ENCODE measurements around the gene MYO9B. TPM values are rescaled to one million over a fixed set of nuclear protein-coding genes. Genes with fewer than 3 reads are reported as not detected.

The MYO9B gene
- total RNA-seq, 1 donor from 2014 or later: 38.1 TPM

GRCh38 chr19:17225053-17225452, 149.5 kb downstream of the MYO9B start:
- intact Hi-C loops (cut with micrococcal nuclease): no loop called here
- DNase-seq (no peak), ATAC-seq (no peak)

GRCh38 chr19:17226002-17226933, 150.7 kb downstream of the MYO9B start, which contains the start of gene OCEL1:
Gene OCEL1 (plus strand): TSS chr19:17226226. CDS start chr19:17226248, 22 bp downstream.
- DNase-seq (peak; percentile 100), ATAC-seq (peak; percentile 96)
- intact Hi-C loops (cut with micrococcal nuclease): no loop called here

- intact Hi-C loops (cut with micrococcal nuclease): no loop called here
- DNase-seq (peak; percentile 33), ATAC-seq (no peak)
Observed at GRCh38 chr19:17227798-17228367, 152.3 kb downstream of the MYO9B start.

- intact Hi-C loops (cut with micrococcal nuclease): no loop called here
- peak; percentile 30 for DNase-seq
- ATAC-seq: no peak
Observed at GRCh38 chr19:17229890-17230289, 154.3 kb downstream of the MYO9B start.

GRCh38 chr19:17232258-17232657, 156.7 kb downstream of the MYO9B start:
- DNase-seq (no peak), ATAC-seq (no peak)
- intact Hi-C loops (cut with micrococcal nuclease): no loop called here

DNA sequence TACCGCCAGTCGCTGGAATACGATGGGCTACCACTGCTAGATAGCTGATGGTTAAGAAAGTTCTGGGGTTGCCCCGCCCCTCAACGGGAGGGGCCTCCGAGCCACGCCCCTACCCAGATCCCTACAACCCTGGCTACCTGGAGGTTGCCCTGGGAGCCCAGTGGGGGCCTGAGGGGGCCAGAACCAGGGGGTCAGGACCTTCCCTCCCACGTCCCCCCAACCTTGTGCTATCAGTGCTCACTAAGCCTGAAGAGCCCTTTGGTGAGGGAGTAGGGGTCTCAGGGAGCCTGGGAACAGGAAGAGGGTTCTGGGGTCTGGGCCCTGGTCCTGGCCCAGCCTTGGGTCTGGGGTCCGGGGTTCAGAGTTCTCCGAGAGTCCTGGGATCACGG, 159.3 kb downstream of the MYO9B start:
- peak; percentile 73 for ATAC-seq
- intact Hi-C loops (cut with micrococcal nuclease): no loop called here

DNA sequence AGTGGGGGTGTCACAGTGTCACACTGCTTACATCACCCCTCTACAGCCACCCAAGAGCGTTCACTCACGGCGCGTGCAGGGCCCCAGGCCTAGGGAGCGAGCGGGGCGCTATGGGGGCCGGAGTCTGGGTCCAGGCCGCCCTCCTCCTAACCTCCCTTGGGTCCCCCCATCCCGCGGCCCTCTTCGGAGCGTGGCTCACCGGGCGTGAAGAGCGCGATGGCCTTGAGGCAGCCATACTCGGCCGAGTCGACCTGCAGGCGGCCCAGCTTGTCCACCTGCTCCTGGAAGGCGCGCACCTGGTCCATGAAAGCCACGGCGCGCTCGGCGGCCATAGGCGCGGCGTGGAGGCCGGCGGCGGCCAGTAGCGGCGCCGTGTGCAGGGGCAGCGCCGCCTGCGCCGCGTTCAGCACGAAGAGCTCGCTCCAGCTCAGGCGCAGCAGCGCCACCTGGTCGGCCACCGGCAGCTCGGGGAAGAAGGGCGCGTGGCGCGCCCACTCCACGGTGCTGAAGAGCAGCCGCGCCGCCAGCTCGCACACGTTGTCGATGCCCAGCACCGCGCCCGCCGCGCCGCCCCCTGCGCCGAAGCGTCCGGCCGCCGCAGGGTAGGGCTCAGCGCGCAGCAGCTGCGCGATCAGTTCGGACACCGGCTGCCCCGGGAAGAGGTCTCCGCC, 159.9 kb downstream of the MYO9B start:
- ATAC-seq: peak; percentile 90
- DNase-seq: peak; percentile 88
- intact Hi-C loops (cut with micrococcal nuclease): no loop called here

More for the DNA sequence above, 159.3 kb downstream of the MYO9B start:
- peak; percentile 70 for DNase-seq

GRCh38 chr19:17235971-17236777, 160.6 kb downstream of the MYO9B start:
- DNase-seq (no peak), ATAC-seq (peak; percentile 30)
- intact Hi-C loops (cut with micrococcal nuclease): no loop called here

GRCh38 chr19:17236811-17237543, 161.4 kb downstream of the MYO9B start:
- intact Hi-C loops (cut with micrococcal nuclease): no loop called here
- DNase-seq (no peak), ATAC-seq (no peak)

- ATAC-seq (no peak), DNase-seq (no peak)
- intact Hi-C loops (cut with micrococcal nuclease): no loop called here
Observed at GRCh38 chr19:17237747-17238706, 162.4 kb downstream of the MYO9B start.

- DNase-seq: no peak
- ATAC-seq: no peak
- intact Hi-C loops (cut with micrococcal nuclease): no loop called here
Observed at GRCh38 chr19:17240062-17240752, 164.6 kb downstream of the MYO9B start.

GRCh38 chr19:17240826-17241399, 165.3 kb downstream of the MYO9B start:
- DNase-seq (no peak), ATAC-seq (no peak)
- intact Hi-C loops (cut with micrococcal nuclease): no loop called here

DNA sequence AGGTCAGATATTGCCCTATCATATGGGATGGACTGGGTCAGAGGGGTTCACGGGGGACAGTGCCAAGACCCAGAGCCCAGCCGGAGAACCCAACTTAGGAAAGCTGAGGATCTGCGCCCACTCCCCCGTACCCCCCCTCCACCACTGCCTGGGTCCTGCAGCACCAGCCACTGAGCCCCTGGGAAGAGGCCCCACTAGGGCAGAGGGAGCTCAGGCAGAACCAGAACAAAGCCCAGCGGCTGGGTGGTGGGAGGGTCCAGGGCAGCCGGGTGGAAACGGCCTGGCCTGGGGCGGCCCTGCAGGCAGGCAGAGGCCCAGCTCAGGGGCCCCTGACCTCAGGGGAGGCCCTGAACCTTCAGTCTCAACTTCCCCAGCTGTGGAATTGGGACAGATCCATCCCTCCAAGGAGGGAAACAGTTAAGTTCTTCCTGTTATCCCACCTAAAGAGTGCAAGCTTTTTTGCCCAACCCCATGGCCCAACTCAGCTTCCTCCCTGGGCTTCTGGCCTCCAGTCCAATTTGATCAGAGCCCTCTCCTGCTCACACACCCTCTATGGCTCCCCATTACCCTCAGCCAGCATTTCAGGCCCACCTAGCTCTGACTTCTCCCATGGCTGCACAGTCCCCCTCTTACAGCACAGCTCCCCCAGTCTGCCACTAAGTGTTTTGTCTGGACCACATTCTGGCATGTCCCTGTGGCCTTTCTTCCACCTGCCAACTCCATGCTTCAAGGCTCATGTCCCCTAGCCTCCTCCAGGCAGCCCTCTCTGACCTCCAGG, 167.0 kb downstream of the MYO9B start:
- ATAC-seq: no peak
- intact Hi-C loops (cut with micrococcal nuclease): no loop called here
- DNase-seq: no peak

GRCh38 chr19:17243211-17243829, 167.7 kb downstream of the MYO9B start:
- intact Hi-C loops (cut with micrococcal nuclease): no loop called here
- DNase-seq: no peak
- ATAC-seq: no peak

- DNase-seq: peak; percentile 80
- intact Hi-C loops (cut with micrococcal nuclease): no loop called here
- peak; percentile 36 for ATAC-seq
Observed at GRCh38 chr19:17243830-17244617, 168.4 kb downstream of the MYO9B start.
